GM12878 (cell line): ENCODE data around the gene EEFSEC. TPM values are rescaled to one million over a fixed set of nuclear protein-coding genes. Genes with fewer than 3 reads are reported as not detected.

ENCODE experiments used
- ATAC-seq: fragments of 200-7000 bp; cut with Tn5 transposase; 3 replicates; pipeline ENCODE4 v1.9.1; 2020; ENCODE audit warnings: mild to moderate bottlenecking, moderate library complexity
- BruUV-seq: library from RNA; stranded (reverse); fragments of 400-500 nt; replicated peaks from 2 replicates; lab custom pipeline; 2021; lab: Mats Ljungman, UMichigan
- CTCF ChIA-PET: fragments of 300-600 bp; sonication (Branson Sonifier 250); formaldehyde crosslinking; extraction: SDS; loops from one replicate; lab custom pipeline; 2021; ENCODE audit warnings: inconsistent platforms; lab: Yijun Ruan, JAX
- POLR2A ChIA-PET: fragments of 350-600 bp; formaldehyde crosslinking; extraction: SDS; loops from one replicate; lab custom pipeline; 2021; ENCODE audit warnings: inconsistent platforms; lab: Charles Lee
- RAD21 ChIA-PET: fragments of 300-600 bp; sonication (Branson Sonifier 250); formaldehyde crosslinking; loops from one replicate; lab custom pipeline; 2023; ENCODE audit warnings: antibody characterized with exemption; ENCODE audit not compliant: unreplicated experiment; lab: Charles Lee
- SMC1A ChIA-PET: fragments of 300-600 bp; sonication (Branson Sonifier 250); formaldehyde crosslinking; loops from one replicate; lab custom pipeline; 2023; ENCODE audit not compliant: unreplicated experiment, uncharacterized antibody; lab: Charles Lee
- DNase-seq: peaks from one replicate; pipeline ENCODE4 v3.0.0-alpha.2; 2011; ENCODE audit warnings: low read depth, low spot score
- FAIRE-seq: peaks from 3 replicates; lab custom pipeline; 2011; peaks lifted over from hg19 to GRCh38; lab: Jason Lieb, UNC
- H2AFZ ChIP-seq: 2 replicates; pipeline ENCODE4 v1.6.0; 2011; ENCODE audit warnings: low read depth, low read length, control low read depth; ENCODE audit not compliant: control insufficient read depth
- H3K27ac ChIP-seq: 2 replicates; pipeline ENCODE4 v1.5.1; 2011; ENCODE audit warnings: control low read depth; ENCODE audit not compliant: control insufficient read depth, insufficient read depth
- H3K27me3 ChIP-seq, 2 experiments: replicated peaks in 1 of 2; 2 replicates each; pipeline versions ENCODE4 v1.6.0 to v1.6.1; 2011; ENCODE audit warnings: low read length in 1 of 2; ENCODE audit not compliant: control insufficient read depth in 2 of 2, insufficient read depth in 2 of 2
- H3K36me3 ChIP-seq, 2 experiments: 2 replicates each; pipeline ENCODE4 v1.5.1; 2011; ENCODE audit warnings: low read length in 1 of 2; ENCODE audit not compliant: control insufficient read depth in 2 of 2, insufficient read depth in 2 of 2
- H3K4me1 ChIP-seq: 2 replicates; pipeline ENCODE4 v1.6.1; 2011; ENCODE audit warnings: mild to moderate bottlenecking, low read length, moderate library complexity, mixed read lengths; ENCODE audit not compliant: control insufficient read depth, insufficient read depth
- H3K4me2 ChIP-seq: 2 replicates; pipeline ENCODE4 v1.6.0; 2011; ENCODE audit warnings: control low read depth; ENCODE audit not compliant: control insufficient read depth, insufficient read depth
- H3K4me3 ChIP-seq: fragments of 200-600 bp; sonication (generic); 2 replicates; pipeline ENCODE4 v1.5.1; 2016
- H3K79me2 ChIP-seq: 2 replicates; pipeline ENCODE4 v1.6.0; 2011; ENCODE audit warnings: low read length; ENCODE audit not compliant: control insufficient read depth, insufficient read depth
- H3K9ac ChIP-seq: 2 replicates; pipeline ENCODE4 v1.8.0; 2011; ENCODE audit warnings: low read length, control low read depth, mixed read lengths; ENCODE audit not compliant: control insufficient read depth, insufficient read depth
- H3K9me3 ChIP-seq: replicated peaks from 3 replicates; pipeline ENCODE4 v1.5.1; 2011; ENCODE audit warnings: mild to moderate bottlenecking, low read length; ENCODE audit not compliant: control insufficient read depth, insufficient read depth
- H4K20me1 ChIP-seq: 2 replicates; pipeline ENCODE4 v1.6.0; 2011; ENCODE audit not compliant: control insufficient read depth, insufficient read depth
- BACH1 ChIP-seq: fragments of 450-650 bp; IDR thresholded peaks from 2 replicates; pipeline ENCODE4 v1.6.1; 2017; ENCODE audit warnings: mild to moderate bottlenecking, borderline replicate concordance
- BCL11A ChIP-seq: IDR thresholded peaks from 2 replicates; pipeline ENCODE4 v1.6.1; 2011; ENCODE audit warnings: low read depth, low read length
- CBX5 ChIP-seq: sonication (generic); IDR thresholded peaks from 2 replicates; pipeline ENCODE4 v1.6.1; 2016; ENCODE audit warnings: low read depth, moderate library complexity, mild to moderate bottlenecking, inconsistent platforms
- CHD1 ChIP-seq: IDR thresholded peaks from 2 replicates; pipeline ENCODE4 v1.6.1; 2012; ENCODE audit warnings: low read depth, low read length, improper control_type of control experiment
- CREB1 ChIP-seq: IDR thresholded peaks from 2 replicates; pipeline ENCODE4 v1.6.1; 2012; ENCODE audit warnings: low read depth, mild to moderate bottlenecking, inconsistent platforms
- DPF2 ChIP-seq: fragments of 450-650 bp; IDR thresholded peaks from 2 replicates; pipeline ENCODE4 v1.6.1; 2017; ENCODE audit warnings: mild to moderate bottlenecking
- EP300 ChIP-seq, 2 experiments: fragments of 150-350 bp in 1 of 2; IDR thresholded peaks; 2 replicates each; pipeline ENCODE4 v1.6.1; 2011 to 2012; ENCODE audit warnings: low read depth in 2 of 2, low read length in 2 of 2, borderline replicate concordance in 1 of 2, improper control_type of control experiment in 1 of 2, inconsistent platforms in 1 of 2; ENCODE audit not compliant: control insufficient read depth in 1 of 2
- EZH2 ChIP-seq: IDR thresholded peaks from 2 replicates; pipeline ENCODE4 v1.6.1; 2012; ENCODE audit warnings: low read depth, mild to moderate bottlenecking, control low read depth, inconsistent platforms, low read length, borderline replicate concordance; ENCODE audit not compliant: control insufficient read depth
- JUNB ChIP-seq: IDR thresholded peaks from 2 replicates; pipeline ENCODE4 v1.6.1; 2016; ENCODE audit warnings: antibody characterized with exemption, mild to moderate bottlenecking
- POLR2AphosphoS2 ChIP-seq: IDR thresholded peaks from 2 replicates; pipeline ENCODE4 v1.6.1; 2011; ENCODE audit warnings: low read depth, mild to moderate bottlenecking, low read length, improper control_type of control experiment, moderate library complexity
- RBBP5 ChIP-seq: fragments of 200-600 bp; sonication (generic); conservative IDR thresholded peaks from 2 replicates; pipeline ENCODE4 v1.6.1; 2016
- SRF ChIP-seq, 2 experiments: IDR thresholded peaks; 2 replicates each; pipeline ENCODE4 v1.6.1; 2011; ENCODE audit warnings: low read depth in 2 of 2, low read length in 2 of 2, mild to moderate bottlenecking in 1 of 2, moderate library complexity in 1 of 2
- ZNF274 ChIP-seq: IDR thresholded peaks from one replicate; pipeline ENCODE4 v1.8.0; 2011; ENCODE audit not compliant: insufficient read length, insufficient read depth
- WGBS: methylation state at CpG from one replicate; pipeline ENCODE4 v1.1.6; 2016; ENCODE audit warnings: low lambda C conversion rate; ENCODE audit not compliant: insufficient replicate concordance, insufficient coverage; ENCODE audit errors: missing lambda C conversion rate; 5-methylcytosine and 5-hydroxymethylcytosine counted together
- in situ Hi-C: fragments of 300-500 bp; cut with MboI; formaldehyde crosslinking; loops from 9 replicates; pipeline ENCODE4 v1.14.3; 2018; ENCODE audit warnings: mixed read lengths
- intact Hi-C: fragments of 100-400 bp; cut with micrococcal nuclease; formaldehyde crosslinking; loops from one replicate; pipeline ENCODE4 v1.14.2; 2022; ENCODE audit not compliant: unreplicated experiment
- polyA plus RNA-seq, 11 experiments: library from polyadenylated mRNA; depleted of rRNA in 4 of 11; unstranded in 6 of 11; stranded (reverse) in 5 of 11; fragments of >200 nt; fragmentation: Nextera tagmentation in 4 of 11; fragmentation: Illumina TruSeq in 1 of 11; extraction: Ambion mirVana in 4 of 11; extraction: Trizol in 1 of 11; gene quantifications; 1 replicate in 1 of 11; 2 replicates in 10 of 11; pipeline versions ENCODE4 v1.2.1 to v1.2.3, GENCODE V29; 2011 to 2016; ENCODE audit warnings: inconsistent platforms in 2 of 11, missing spikeins in 2 of 11, low read depth in 1 of 11
- total RNA-seq, 4 experiments: library from RNA; depleted of rRNA in 3 of 4; stranded (reverse); fragments of >200 nt in 3 of 4; fragmentation: Illumina TruSeq in 1 of 4; extraction: Trizol in 1 of 4; gene quantifications; 2 replicates each; pipeline versions ENCODE4 v1.2.1 to v1.2.3, GENCODE V29; 2013 to 2021
- TF ChIP-seq, protein P1 (sequence below): fragments of 450-650 bp; formaldehyde crosslinking; IDR thresholded peaks from 2 replicates; pipeline ENCODE4 v1.4.0; 2022; ENCODE audit warnings: mild to moderate bottlenecking, moderate library complexity
- TF ChIP-seq, protein P2 (sequence below): fragments of 450-650 bp; IDR thresholded peaks from 2 replicates; pipeline ENCODE4 v1.6.1; 2018; ENCODE audit warnings: mild to moderate bottlenecking, low read depth, moderate library complexity; ENCODE audit not compliant: partially characterized antibody
- TF ChIP-seq, protein P3 (sequence below): fragments of 450-650 bp; IDR thresholded peaks from 2 replicates; pipeline ENCODE4 v1.6.1; 2017; ENCODE audit warnings: low read depth, mild to moderate bottlenecking, moderate library complexity
- TF ChIP-seq, protein P4 (sequence below): IDR thresholded peaks from 2 replicates; pipeline ENCODE4 v1.6.1; 2012; ENCODE audit warnings: low read depth, low read length, improper control_type of control experiment

The EEFSEC gene
- total and polyA plus RNA-seq, 10 of the 15 experiments (the other 5 are each of a cell fraction or from before 2014, with no cell fraction given), result 0.29 to 29.1 (median 16.1) TPM

DNA sequence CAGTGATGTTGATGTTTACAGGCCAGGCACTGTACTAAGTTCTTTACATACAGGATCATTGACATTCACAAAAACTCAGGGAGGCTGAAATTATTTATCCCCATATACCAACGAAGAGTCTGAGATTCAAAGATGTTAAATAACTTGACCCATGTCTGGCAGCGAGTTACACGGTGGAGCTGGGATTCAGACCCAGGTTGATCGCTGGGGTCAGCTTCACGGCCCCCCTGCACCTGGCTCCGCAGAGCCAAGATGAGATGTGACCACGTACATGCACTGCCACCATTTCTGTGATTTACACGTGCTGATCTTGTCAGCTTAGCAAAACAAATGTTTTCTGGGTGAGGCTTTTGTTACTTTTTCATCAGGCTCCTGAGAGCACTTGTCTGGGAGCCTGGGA, 109.8 kb downstream of the EEFSEC start:
- H3K27ac ChIP-seq, result no peak overlapping the region
- ATAC-seq (no peak), DNase-seq (no peak), FAIRE-seq (no peak)
- BruUV-seq, result no TSS peak
- peaks cover 2% of the 10 kb centered on the region; the same call in 2 of the 3 replicates for H3K9me3 ChIP-seq
- no peak overlapping the region for H3K4me2 ChIP-seq
- H4K20me1 ChIP-seq, result no peaks in the 10 kb centered on the region
- ChIA-PET SMC1A (no interaction called here), RAD21 (no interaction called here), POLR2A (no interaction called here), CTCF (no interaction called here)
- 92% methylated on average over 8 of the region's 8 CpGs for WGBS
- no peaks in the 10 kb centered on the region for H3K27me3 ChIP-seq
- no peaks in the 10 kb centered on the region for H3K79me2 ChIP-seq
- H2AFZ ChIP-seq, result no peak overlapping the region
- H3K9ac ChIP-seq, result no peak overlapping the region
- in situ Hi-C loops (no loop called here), intact Hi-C loops (no loop called here)
- H3K4me1 ChIP-seq, result no peaks in the 10 kb centered on the region
- peaks cover 0 to 5% of the 10 kb centered on the region in 2 experiments; a peak in 2 of 4 replicates for H3K36me3 ChIP-seq
- no peak overlapping the region for H3K4me3 ChIP-seq
- no peak for TF ChIP-seq BACH1
- TF ChIP-seq CHD1, result no peak
- no peak for TF ChIP-seq EP300 (IDR thresholded peaks at IDR 0.05; ENCODE audit: borderline replicate concordance in 1 of 2, control insufficient read depth in 1 of 2, low read depth in 2 of 2, low read length in 2 of 2)
- no peak for TF ChIP-seq DPF2
- TF ChIP-seq BCL11A, result no peak
- TF ChIP-seq ZNF274, result no peak
- TF ChIP-seq, protein P1, sequence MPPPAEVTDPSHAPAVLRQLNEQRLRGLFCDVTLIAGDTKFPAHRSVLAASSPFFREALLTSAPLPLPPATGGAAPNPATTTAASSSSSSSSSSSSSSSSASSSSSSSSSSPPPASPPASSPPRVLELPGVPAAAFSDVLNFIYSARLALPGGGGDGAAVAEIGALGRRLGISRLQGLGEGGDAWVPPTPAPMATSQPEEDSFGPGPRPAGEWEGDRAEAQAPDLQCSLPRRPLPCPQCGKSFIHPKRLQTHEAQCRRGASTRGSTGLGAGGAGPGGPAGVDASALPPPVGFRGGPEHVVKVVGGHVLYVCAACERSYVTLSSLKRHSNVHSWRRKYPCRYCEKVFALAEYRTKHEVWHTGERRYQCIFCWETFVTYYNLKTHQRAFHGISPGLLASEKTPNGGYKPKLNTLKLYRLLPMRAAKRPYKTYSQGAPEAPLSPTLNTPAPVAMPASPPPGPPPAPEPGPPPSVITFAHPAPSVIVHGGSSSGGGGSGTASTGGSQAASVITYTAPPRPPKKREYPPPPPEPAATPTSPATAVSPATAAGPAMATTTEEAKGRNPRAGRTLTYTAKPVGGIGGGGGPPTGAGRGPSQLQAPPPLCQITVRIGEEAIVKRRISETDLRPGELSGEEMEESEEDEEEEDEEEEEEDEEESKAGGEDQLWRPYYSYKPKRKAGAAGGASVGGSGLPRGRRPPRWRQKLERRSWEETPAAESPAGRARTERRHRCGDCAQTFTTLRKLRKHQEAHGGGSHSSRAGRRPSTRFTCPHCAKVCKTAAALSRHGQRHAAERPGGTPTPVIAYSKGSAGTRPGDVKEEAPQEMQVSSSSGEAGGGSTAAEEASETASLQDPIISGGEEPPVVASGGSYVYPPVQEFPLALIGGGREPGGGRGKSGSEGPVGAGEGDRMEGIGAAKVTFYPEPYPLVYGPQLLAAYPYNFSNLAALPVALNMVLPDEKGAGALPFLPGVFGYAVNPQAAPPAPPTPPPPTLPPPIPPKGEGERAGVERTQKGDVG (CRISPR knock-in tag), result no peak
- TF ChIP-seq, protein P2, sequence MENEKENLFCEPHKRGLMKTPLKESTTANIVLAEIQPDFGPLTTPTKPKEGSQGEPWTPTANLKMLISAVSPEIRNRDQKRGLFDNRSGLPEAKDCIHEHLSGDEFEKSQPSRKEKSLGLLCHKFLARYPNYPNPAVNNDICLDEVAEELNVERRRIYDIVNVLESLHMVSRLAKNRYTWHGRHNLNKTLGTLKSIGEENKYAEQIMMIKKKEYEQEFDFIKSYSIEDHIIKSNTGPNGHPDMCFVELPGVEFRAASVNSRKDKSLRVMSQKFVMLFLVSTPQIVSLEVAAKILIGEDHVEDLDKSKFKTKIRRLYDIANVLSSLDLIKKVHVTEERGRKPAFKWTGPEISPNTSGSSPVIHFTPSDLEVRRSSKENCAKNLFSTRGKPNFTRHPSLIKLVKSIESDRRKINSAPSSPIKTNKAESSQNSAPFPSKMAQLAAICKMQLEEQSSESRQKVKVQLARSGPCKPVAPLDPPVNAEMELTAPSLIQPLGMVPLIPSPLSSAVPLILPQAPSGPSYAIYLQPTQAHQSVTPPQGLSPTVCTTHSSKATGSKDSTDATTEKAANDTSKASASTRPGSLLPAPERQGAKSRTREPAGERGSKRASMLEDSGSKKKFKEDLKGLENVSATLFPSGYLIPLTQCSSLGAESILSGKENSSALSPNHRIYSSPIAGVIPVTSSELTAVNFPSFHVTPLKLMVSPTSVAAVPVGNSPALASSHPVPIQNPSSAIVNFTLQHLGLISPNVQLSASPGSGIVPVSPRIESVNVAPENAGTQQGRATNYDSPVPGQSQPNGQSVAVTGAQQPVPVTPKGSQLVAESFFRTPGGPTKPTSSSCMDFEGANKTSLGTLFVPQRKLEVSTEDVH, result no peak
- TF ChIP-seq EZH2, result no peak
- TF ChIP-seq, protein P3, sequence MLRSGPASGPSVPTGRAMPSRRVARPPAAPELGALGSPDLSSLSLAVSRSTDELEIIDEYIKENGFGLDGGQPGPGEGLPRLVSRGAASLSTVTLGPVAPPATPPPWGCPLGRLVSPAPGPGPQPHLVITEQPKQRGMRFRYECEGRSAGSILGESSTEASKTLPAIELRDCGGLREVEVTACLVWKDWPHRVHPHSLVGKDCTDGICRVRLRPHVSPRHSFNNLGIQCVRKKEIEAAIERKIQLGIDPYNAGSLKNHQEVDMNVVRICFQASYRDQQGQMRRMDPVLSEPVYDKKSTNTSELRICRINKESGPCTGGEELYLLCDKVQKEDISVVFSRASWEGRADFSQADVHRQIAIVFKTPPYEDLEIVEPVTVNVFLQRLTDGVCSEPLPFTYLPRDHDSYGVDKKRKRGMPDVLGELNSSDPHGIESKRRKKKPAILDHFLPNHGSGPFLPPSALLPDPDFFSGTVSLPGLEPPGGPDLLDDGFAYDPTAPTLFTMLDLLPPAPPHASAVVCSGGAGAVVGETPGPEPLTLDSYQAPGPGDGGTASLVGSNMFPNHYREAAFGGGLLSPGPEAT, result no peak
- TF ChIP-seq POLR2AphosphoS2, result no peak
- no peak for TF ChIP-seq SRF (IDR thresholded peaks at IDR 0.05; ENCODE audit: low read depth in 2 of 2, low read length in 2 of 2)
- TF ChIP-seq CREB1, result no peak
- no peak for TF ChIP-seq JUNB
- TF ChIP-seq CBX5, result no peak
- TF ChIP-seq RBBP5, result no peak
- TF ChIP-seq, protein P4, sequence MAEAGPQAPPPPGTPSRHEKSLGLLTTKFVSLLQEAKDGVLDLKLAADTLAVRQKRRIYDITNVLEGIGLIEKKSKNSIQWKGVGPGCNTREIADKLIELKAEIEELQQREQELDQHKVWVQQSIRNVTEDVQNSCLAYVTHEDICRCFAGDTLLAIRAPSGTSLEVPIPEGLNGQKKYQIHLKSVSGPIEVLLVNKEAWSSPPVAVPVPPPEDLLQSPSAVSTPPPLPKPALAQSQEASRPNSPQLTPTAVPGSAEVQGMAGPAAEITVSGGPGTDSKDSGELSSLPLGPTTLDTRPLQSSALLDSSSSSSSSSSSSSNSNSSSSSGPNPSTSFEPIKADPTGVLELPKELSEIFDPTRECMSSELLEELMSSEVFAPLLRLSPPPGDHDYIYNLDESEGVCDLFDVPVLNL, result no peak
